Spleen (tissue), 11 donors: ENCODE measurements around the gene XPC. TPM values are rescaled to one million over a fixed set of nuclear protein-coding genes. Genes with fewer than 3 reads are reported as not detected.

Experiments
- DNase-seq: peaks from one replicate; pipeline ENCODE4 v3.0.0-alpha.2; 2020
- H3K27ac ChIP-seq, 8 donors: fragments of 200-600 bp; sonication (generic) in 7 of 8; 1 replicate in 4 of 8; 2 replicates in 4 of 8; pipeline versions ENCODE4 v1.5.0 to v1.8.0; 2016 to 2021; ENCODE audit warnings: inconsistent platforms in 4 of 8, mild to moderate bottlenecking in 4 of 8, moderate library complexity in 1 of 8
- H3K27me3 ChIP-seq, 7 donors: fragments of 200-600 bp; sonication (generic) in 6 of 7; replicated peaks in 1 of 7; 1 replicate in 4 of 7; 2 replicates in 3 of 7; pipeline versions ENCODE4 v1.5.0 to v1.8.0; 2016 to 2021; ENCODE audit warnings: inconsistent platforms in 3 of 7, mild to moderate bottlenecking in 1 of 7
- H3K36me3 ChIP-seq, 6 donors: fragments of 200-600 bp; sonication (generic) in 5 of 6; 1 replicate in 4 of 6; 2 replicates in 2 of 6; pipeline versions ENCODE4 v1.5.0 to v1.8.0; 2016 to 2021; ENCODE audit warnings: inconsistent platforms in 2 of 6
- H3K4me1 ChIP-seq, 6 donors: fragments of 200-600 bp; sonication (generic) in 5 of 6; 1 replicate in 3 of 6; 2 replicates in 3 of 6; pipeline versions ENCODE4 v1.5.0 to v1.8.0; 2016 to 2021; ENCODE audit warnings: inconsistent platforms in 3 of 6
- H3K4me3 ChIP-seq, 8 donors: fragments of 200-600 bp; sonication (generic) in 7 of 8; 1 replicate in 4 of 8; 2 replicates in 4 of 8; pipeline versions ENCODE4 v1.5.0 to v1.8.0; 2016 to 2021; ENCODE audit warnings: inconsistent platforms in 4 of 8, mild to moderate bottlenecking in 4 of 8, moderate library complexity in 2 of 8
- H3K9me3 ChIP-seq, 8 donors: fragments of 200-600 bp; sonication (generic) in 7 of 8; 1 replicate in 4 of 8; 2 replicates in 4 of 8; pipeline versions ENCODE4 v1.5.0 to v1.8.0; 2016 to 2021; ENCODE audit warnings: inconsistent platforms in 4 of 8
- CTCF ChIP-seq, 11 experiments: fragments of 200-600 bp in 7 of 11; fragments of 450-650 bp in 4 of 11; sonication (generic) in 4 of 11; IDR thresholded peaks in 8 of 11; conservative IDR thresholded peaks in 3 of 11; 1 replicate in 7 of 11; 2 replicates in 4 of 11; pipeline versions ENCODE4 v1.4.0 to v1.8.0; 2016 to 2021; ENCODE audit warnings: antibody characterized with exemption in 11 of 11, inconsistent platforms in 4 of 11, mild to moderate bottlenecking in 1 of 11
- POLR2A ChIP-seq, 3 donors: fragments of 450-650 bp; IDR thresholded peaks; one replicate each; pipeline ENCODE4 v1.5.1; 2017; ENCODE audit warnings: antibody characterized with exemption in 3 of 3, mild to moderate bottlenecking in 1 of 3
- POLR2AphosphoS5 ChIP-seq, 3 donors: sonication (generic); formaldehyde crosslinking; IDR thresholded peaks; one replicate each; pipeline ENCODE4 v1.5.1; 2017; ENCODE audit warnings: antibody characterized with exemption in 3 of 3
- WGBS, 5 donors: extraction: QIAGEN DNeasy Blood & Tissue Kit in 3 of 5; methylation state at CpG; one replicate each; pipeline versions ENCODE4 v1.1.5 to v1.1.7; 2013 to 2018; 5-methylcytosine and 5-hydroxymethylcytosine counted together
- intact Hi-C: fragments of 100-400 bp; cut with DNase I; formaldehyde crosslinking; loops from one replicate; pipeline ENCODE4 v1.15.0; 2023; ENCODE audit warnings: low total_unique reads
- polyA plus RNA-seq, 3 donors: library from polyadenylated mRNA; stranded (reverse); fragments of 200-250 nt; gene quantifications; one replicate each; pipeline ENCODE4 v1.2.1, GENCODE V29; 2013
- total RNA-seq, 7 donors: library from RNA; depleted of rRNA in 3 of 7; stranded (reverse); fragments of >200 nt in 3 of 7; fragmentation: NEBNext Ultra II Directional in 4 of 7; extraction: Animal tissue kit (Norgen Biotek cat#: 25700) in 4 of 7; gene quantifications; one replicate each; pipeline versions ENCODE4 v1.1.0 to v1.2.1, GENCODE V29; 2016 to 2021
- donor health status: healthy with polysubstance abuse.
- donor health status: DM: no; HTN: no; CAD: no; lungs with moderate emphysema.
- donor health status: DM: no; HTN: no; CAD: no.
- donor health status: Bipolar disorder and iron deficiency.
- donor health status: healthy.
- donor health status: DM: no; HTN: no; CAD: no.
- donor health status: DM: yes; HTN: yes; CAD: no.

XPC gene
- total and polyA plus RNA-seq, 10 donors: 16.1 to 65.6 (median 47.3) TPM

GRCh38 chr3:14120111-14120920 is 58.1 kb downstream of the XPC start:
- intact Hi-C loops: loop anchor here (5.0 to 10.0 kb wide), 2 partner anchors 57 to 226 kb away; partner anchors contain the start of genes LSM3 and XPC
- DNase-seq: no peak
- Histone ChIP-seq H3K9me3 (no peaks in the 10 kb centered on the region), H3K4me1 (peaks cover 9 to 34% (median 20%) of the 10 kb centered on the region in 6 donors), H3K4me3 (no peak overlapping the region), H3K27me3 (no peaks in the 10 kb centered on the region), H3K27ac (no peak overlapping the region), H3K36me3 (peaks cover 0 to 60% (median 16%) of the 10 kb centered on the region in 6 donors)
- no peak for TF ChIP-seq POLR2A (IDR thresholded peaks at IDR 0.05)
- TF ChIP-seq CTCF (IDR thresholded peaks at IDR 0.05 in 8 of 11, conservative IDR thresholded peaks at IDR 0.05 in 3 of 11): no peak
- TF ChIP-seq POLR2AphosphoS5 (IDR thresholded peaks at IDR 0.05): no peak
- 92 to 97% (median 93%) methylated on average over 11 of the region's 11 CpGs for WGBS, 5 donors

- 69 to 91% (median 83%) methylated on average over 2 of the region's 2 CpGs for WGBS, 5 donors
- intact Hi-C loops: loop anchor here (5.0 to 10.0 kb wide), 2 partner anchors 58 to 225 kb away; partner anchors contain the start of genes LSM3 and XPC
- no peak for DNase-seq
- H3K27ac ChIP-seq: no peak overlapping the region
- H3K9me3 ChIP-seq: no peaks in the 10 kb centered on the region
- TF ChIP-seq POLR2AphosphoS5 (IDR thresholded peaks at IDR 0.05) (no peak), CTCF (IDR thresholded peaks at IDR 0.05 in 8 of 11, conservative IDR thresholded peaks at IDR 0.05 in 3 of 11) (no peak), POLR2A (IDR thresholded peaks at IDR 0.05) (no peak)
- H3K27me3 ChIP-seq: no peaks in the 10 kb centered on the region
- H3K4me3 ChIP-seq: no peak overlapping the region
- H3K4me1 ChIP-seq: peaks cover 9 to 32% (median 20%) of the 10 kb centered on the region in 6 donors
- H3K36me3 ChIP-seq: peaks cover 0 to 67% (median 23%) of the 10 kb centered on the region in 6 donors
Observed at GRCh38 chr3:14119651-14120050, 58.8 kb downstream of the XPC start.

GRCh38 chr3:14118400-14119381 is 59.7 kb downstream of the XPC start:
- no peak overlapping the region for H3K4me3 ChIP-seq
- intact Hi-C loops: no loop called here
- H3K9me3 ChIP-seq: no peaks in the 10 kb centered on the region
- H3K27ac ChIP-seq: no peak overlapping the region
- H3K27me3 ChIP-seq: no peaks in the 10 kb centered on the region
- no peak for TF ChIP-seq POLR2A (IDR thresholded peaks at IDR 0.05)
- no peak for TF ChIP-seq CTCF (IDR thresholded peaks at IDR 0.05 in 8 of 11, conservative IDR thresholded peaks at IDR 0.05 in 3 of 11)
- TF ChIP-seq POLR2AphosphoS5 (IDR thresholded peaks at IDR 0.05): no peak
- peaks cover 0 to 76% (median 30%) of the 10 kb centered on the region in 6 donors for H3K36me3 ChIP-seq
- DNase-seq: no peak
- H3K4me1 ChIP-seq: peaks cover 6 to 27% (median 16%) of the 10 kb centered on the region in 6 donors
- 65 to 79% (median 72%) methylated on average over 13 of the region's 13 CpGs for WGBS, 5 donors
